DND-41 (cell line): ENCODE measurements around the gene CNOT2.
"Not testable (repeated sequence)": the region's sequence is repeated elsewhere in the genome, so short reads cannot be mapped to it uniquely, and the experiment has no call there.

Experiments used
- ATAC-seq: fragments of 200-7000 bp; cut with Tn5 transposase; 3 replicates; pipeline ENCODE4 v1.9.1; 2021; ENCODE audit warnings: low read depth; ENCODE audit not compliant: insufficient read depth
- DNase-seq: peaks from one replicate; pipeline ENCODE4 v3.0.0-alpha.2; 2020
- H2AFZ ChIP-seq: 2 replicates; pipeline ENCODE4 v1.6.0; 2012; ENCODE audit warnings: low read depth, low read length
- H3K27ac ChIP-seq: 2 replicates; pipeline ENCODE4 v1.5.1; 2012; ENCODE audit warnings: low read length, inconsistent platforms
- H3K27me3 ChIP-seq: fragments of 200-600 bp; sonication (generic); 2 replicates; pipeline ENCODE4 v1.6.0; 2012; ENCODE audit warnings: low read length, mild to moderate bottlenecking, inconsistent platforms; ENCODE audit not compliant: insufficient read depth, poor library complexity
- H3K36me3 ChIP-seq: 2 replicates; pipeline ENCODE4 v1.5.1; 2012; ENCODE audit warnings: low read length, inconsistent platforms; ENCODE audit not compliant: insufficient read depth
- H3K4me1 ChIP-seq: 2 replicates; pipeline ENCODE4 v1.5.1; 2012; ENCODE audit warnings: mild to moderate bottlenecking, low read length; ENCODE audit not compliant: insufficient read depth
- H3K4me2 ChIP-seq: 2 replicates; pipeline ENCODE4 v1.6.0; 2012; ENCODE audit warnings: mild to moderate bottlenecking, moderate library complexity, low read length, inconsistent platforms; ENCODE audit not compliant: insufficient read depth
- H3K4me3 ChIP-seq, 2 experiments: fragments of 200-600 bp in 1 of 2; shearing (Covaris generic) in 1 of 2; 2 replicates each; pipeline ENCODE4 v1.5.1; 2012 to 2016; ENCODE audit warnings: inconsistent platforms in 2 of 2, low read length in 2 of 2, mild to moderate bottlenecking in 2 of 2, low read depth in 1 of 2, moderate library complexity in 1 of 2
- H3K79me2 ChIP-seq: 2 replicates; pipeline ENCODE4 v1.6.0; 2012; ENCODE audit warnings: low read length, inconsistent platforms; ENCODE audit not compliant: insufficient read depth
- H3K9ac ChIP-seq: 2 replicates; pipeline ENCODE4 v1.6.0; 2012; ENCODE audit warnings: low read depth, mild to moderate bottlenecking, inconsistent platforms, low read length, moderate library complexity
- H3K9me3 ChIP-seq: 2 replicates; pipeline ENCODE4 v1.5.1; 2012; ENCODE audit warnings: low read length, moderate library complexity, mild to moderate bottlenecking, inconsistent platforms; ENCODE audit not compliant: insufficient read depth, severe bottlenecking
- H4K20me1 ChIP-seq: 2 replicates; pipeline ENCODE4 v1.6.0; 2012; ENCODE audit warnings: low read length; ENCODE audit not compliant: insufficient read depth
- CTCF ChIP-seq: IDR thresholded peaks from 2 replicates; pipeline ENCODE4 v1.5.1; 2012; ENCODE audit warnings: borderline replicate concordance, low read length, moderate library complexity, mild to moderate bottlenecking; ENCODE audit not compliant: poor library complexity, severe bottlenecking; ENCODE audit errors: extremely low read depth
- EZH2 ChIP-seq: IDR thresholded peaks from 3 replicates; pipeline ENCODE4 v1.6.1; 2012; ENCODE audit warnings: borderline replicate concordance, low read depth, mild to moderate bottlenecking, moderate library complexity, low read length, inconsistent platforms; ENCODE audit not compliant: severe bottlenecking

Gene CNOT2

GRCh38 chr12:70389678-70390077 lies 146.4 kb downstream of the CNOT2 start:
- no peak for TF ChIP-seq EZH2
- no peak for TF ChIP-seq CTCF

GRCh38 chr12:70392631-70393030 lies 149.4 kb downstream of the CNOT2 start:
- ATAC-seq, H3K4me3 ChIP-seq, H3K9me3 ChIP-seq, H3K27ac ChIP-seq, H3K79me2 ChIP-seq, H3K9ac ChIP-seq, H3K27me3 ChIP-seq, DNase-seq, H2AFZ ChIP-seq, H3K4me1 ChIP-seq, H3K4me2 ChIP-seq, H4K20me1 ChIP-seq, H3K36me3 ChIP-seq: not testable (repeated sequence)

More at GRCh38 chr12:70389678-70390077, 146.4 kb downstream of the CNOT2 start:
- H3K4me2 ChIP-seq = no peak overlapping the region
- DNase-seq = no peak
- H3K27me3 ChIP-seq = no peaks in the 10 kb centered on the region
- no peak for ATAC-seq
- no peaks in the 10 kb centered on the region for H3K9me3 ChIP-seq
- H4K20me1 ChIP-seq = no peaks in the 10 kb centered on the region
- no peaks in the 10 kb centered on the region for H3K36me3 ChIP-seq
- no peak overlapping the region for H3K27ac ChIP-seq
- H3K4me3 ChIP-seq = no peak overlapping the region
- H3K4me1 ChIP-seq = no peaks in the 10 kb centered on the region
- no peaks in the 10 kb centered on the region for H3K79me2 ChIP-seq
- H3K9ac ChIP-seq = no peak overlapping the region
- no peak overlapping the region for H2AFZ ChIP-seq

GRCh38 chr12:70393787-70394499 lies 150.7 kb downstream of the CNOT2 start:
- Histone ChIP-seq H3K9me3 (no peaks in the 10 kb centered on the region), H3K27me3 (no peaks in the 10 kb centered on the region), H3K27ac (no peak overlapping the region), H3K79me2 (no peaks in the 10 kb centered on the region), H4K20me1 (no peaks in the 10 kb centered on the region), H3K4me3 (no peak overlapping the region), H2AFZ (no peak overlapping the region), H3K4me2 (no peak overlapping the region), H3K4me1 (no peaks in the 10 kb centered on the region), H3K9ac (no peak overlapping the region), H3K36me3 (no peaks in the 10 kb centered on the region)
- TF ChIP-seq EZH2 (no peak), CTCF (no peak)
- ATAC-seq (no peak), DNase-seq (no peak)

GRCh38 chr12:70398002-70398401 lies 154.8 kb downstream of the CNOT2 start:
- Histone ChIP-seq H3K9ac (no peak overlapping the region), H3K4me3 (no peak overlapping the region), H3K27me3 (no peaks in the 10 kb centered on the region), H4K20me1 (no peaks in the 10 kb centered on the region), H3K27ac (no peak overlapping the region), H3K4me1 (no peaks in the 10 kb centered on the region), H3K4me2 (no peak overlapping the region), H2AFZ (no peak overlapping the region), H3K9me3 (no peaks in the 10 kb centered on the region), H3K79me2 (no peaks in the 10 kb centered on the region), H3K36me3 (no peaks in the 10 kb centered on the region)
- no peak for DNase-seq
- TF ChIP-seq EZH2 = no peak
- TF ChIP-seq CTCF = no peak
- ATAC-seq = no peak
